GM19324 (cell line): Measurements from ENCODE around the gene DYNAP.

ENCODE experiments used
- ATAC-seq: cut with Tn5 transposase; IDR thresholded peaks from one replicate; pipeline ENCODE4 v1.9.1; 2021; ENCODE audit warnings: mild to moderate bottlenecking, moderate library complexity; ENCODE audit not compliant: unreplicated experiment, low FRiP score

DYNAP gene

GRCh38 chr18:54630963-54631362 lies 39.9 kb downstream of the DYNAP start:
- ATAC-seq = no peak

GRCh38 chr18:54636217-54636616 lies 45.2 kb downstream of the DYNAP start:
- no peak for ATAC-seq

DNA sequence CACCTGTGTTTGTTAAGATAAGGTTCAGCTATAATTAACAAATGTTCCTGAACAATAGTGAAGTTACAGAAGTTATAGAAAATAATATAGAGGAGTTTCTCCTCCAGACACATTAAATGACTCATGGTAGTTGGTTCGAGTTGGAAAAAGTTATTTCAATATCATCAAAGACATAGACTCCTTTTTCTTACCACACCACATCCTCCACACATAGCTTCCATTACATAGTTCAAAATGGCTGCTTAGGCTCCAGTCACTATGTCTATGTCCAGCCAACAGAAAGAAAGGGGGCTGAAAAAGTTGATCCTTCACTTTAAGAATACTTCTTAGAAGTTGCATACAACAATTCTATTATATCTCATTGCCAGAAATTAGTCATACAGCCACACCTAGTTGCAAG lies 50.7 kb downstream of the DYNAP start:
- no peak for ATAC-seq

DNA sequence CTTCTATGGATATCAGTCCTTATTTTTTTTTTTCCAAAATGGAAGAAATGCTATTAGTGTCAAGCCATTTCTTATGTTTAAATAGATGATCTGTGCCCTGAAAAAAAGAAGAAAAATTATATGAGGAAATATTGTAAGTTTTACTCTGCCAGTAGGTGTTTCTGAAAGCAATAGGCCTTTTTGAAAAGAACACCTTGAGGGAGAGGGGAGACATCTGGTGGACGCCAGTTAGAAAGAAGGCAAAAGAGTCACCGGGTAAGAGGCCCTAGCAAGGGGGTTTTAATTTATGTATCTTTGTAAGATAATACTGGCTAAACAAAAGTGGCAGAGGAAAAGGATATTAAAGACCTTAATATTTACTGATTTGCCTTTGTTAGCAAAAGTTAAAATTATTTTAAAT lies 56.1 kb downstream of the DYNAP start:
- ATAC-seq = no peak
